ENCODE measurements around the gene CDX1.
"Not testable (repeated sequence)": the region's sequence is repeated elsewhere in the genome, so short reads cannot be mapped to it uniquely, and the experiment has no call there.

GRCh38 chr5:150233706-150234105, 67.1 kb downstream of the CDX1 start:
- TF ChIP-seq CTCF (conservative IDR thresholded peaks at IDR 0.05; ENCODE audit: low read depth, low read length); EZH2 (IDR thresholded peaks at IDR 0.05; ENCODE audit: low read length, unreplicated experiment); EZH2phosphoT487 (IDR thresholded peaks at IDR 0.05; ENCODE audit: borderline replicate concordance, low read length): not testable (repeated sequence)
